Ishikawa (cell line): ENCODE results near the gene OR6S1.

ENCODE experiments used
- CEBPB ChIP-seq: IDR thresholded peaks from 2 replicates; pipeline ENCODE4 v1.6.1; 2012
- CREB1 ChIP-seq: IDR thresholded peaks from 2 replicates; pipeline ENCODE4 v1.6.1; 2012; ENCODE audit warnings: low read depth
- EGR1 ChIP-seq: IDR thresholded peaks from 2 replicates; pipeline ENCODE4 v1.6.1; 2012
- EP300 ChIP-seq: IDR thresholded peaks from 2 replicates; pipeline ENCODE4 v1.6.1; 2012; ENCODE audit warnings: borderline replicate concordance
- FOXM1 ChIP-seq: IDR thresholded peaks from 2 replicates; pipeline ENCODE4 v1.6.1; 2012; ENCODE audit warnings: low read depth, borderline replicate concordance
- NFIC ChIP-seq: IDR thresholded peaks from 2 replicates; pipeline ENCODE4 v1.6.1; 2012
- RAD21 ChIP-seq: IDR thresholded peaks from 2 replicates; pipeline ENCODE4 v1.6.1; 2012; ENCODE audit warnings: low read depth
- TAF1 ChIP-seq: IDR thresholded peaks from 2 replicates; pipeline ENCODE4 v1.6.1; 2012; ENCODE audit warnings: low read depth, mild to moderate bottlenecking
- TCF12 ChIP-seq: IDR thresholded peaks from 2 replicates; pipeline ENCODE4 v1.6.1; 2012; ENCODE audit warnings: low read depth
- TEAD4 ChIP-seq: IDR thresholded peaks from 2 replicates; pipeline ENCODE4 v1.6.1; 2012
- YY1 ChIP-seq: IDR thresholded peaks from 2 replicates; pipeline ENCODE4 v1.6.1; 2012; ENCODE audit warnings: low read depth
- ZBTB7A ChIP-seq: IDR thresholded peaks from 2 replicates; pipeline ENCODE4 v1.6.1; 2012; ENCODE audit warnings: low read depth
- TF ChIP-seq, protein P1 (sequence below): IDR thresholded peaks from 2 replicates; pipeline ENCODE4 v1.6.1; 2012; ENCODE audit warnings: low read depth, mild to moderate bottlenecking
- TF ChIP-seq, protein P2 (sequence below): IDR thresholded peaks from 2 replicates; pipeline ENCODE4 v1.6.1; 2012
- TF ChIP-seq, protein P3 (sequence below): IDR thresholded peaks from 2 replicates; pipeline ENCODE4 v1.6.1; 2012

Gene OR6S1

DNA sequence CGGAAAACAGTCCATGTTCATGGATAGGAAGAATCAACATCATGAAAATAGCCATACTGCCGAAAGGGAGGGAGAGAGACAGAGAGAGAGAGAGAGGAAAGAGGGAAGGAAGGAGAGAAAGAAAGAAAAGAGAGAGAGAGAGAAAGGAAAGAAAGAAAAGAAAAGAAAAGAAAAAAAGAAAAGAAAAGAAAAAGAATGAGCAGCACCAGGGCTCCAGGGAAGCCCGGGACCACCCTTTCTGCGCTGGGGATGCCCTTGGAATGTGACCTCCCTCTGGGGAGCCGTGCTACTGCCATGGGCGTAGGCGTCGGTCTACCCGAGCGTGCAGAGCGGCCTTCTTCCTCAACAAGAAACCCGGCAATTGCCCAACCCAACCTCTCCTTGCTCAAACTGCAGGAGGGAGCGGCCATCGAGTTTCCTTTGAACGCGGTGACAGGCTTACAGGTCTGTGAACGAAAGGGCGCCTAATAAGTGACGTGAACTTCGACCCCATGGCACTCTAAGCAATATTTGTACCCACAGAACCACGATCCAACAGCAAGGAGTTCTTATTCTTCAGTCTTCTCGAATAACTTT, 16.9 kb downstream of the OR6S1 start:
- TF ChIP-seq TAF1, result no peak
- peak; percentile 70; the same call in 1 of the 2 replicates for TF ChIP-seq CEBPB
- TF ChIP-seq, protein P1, sequence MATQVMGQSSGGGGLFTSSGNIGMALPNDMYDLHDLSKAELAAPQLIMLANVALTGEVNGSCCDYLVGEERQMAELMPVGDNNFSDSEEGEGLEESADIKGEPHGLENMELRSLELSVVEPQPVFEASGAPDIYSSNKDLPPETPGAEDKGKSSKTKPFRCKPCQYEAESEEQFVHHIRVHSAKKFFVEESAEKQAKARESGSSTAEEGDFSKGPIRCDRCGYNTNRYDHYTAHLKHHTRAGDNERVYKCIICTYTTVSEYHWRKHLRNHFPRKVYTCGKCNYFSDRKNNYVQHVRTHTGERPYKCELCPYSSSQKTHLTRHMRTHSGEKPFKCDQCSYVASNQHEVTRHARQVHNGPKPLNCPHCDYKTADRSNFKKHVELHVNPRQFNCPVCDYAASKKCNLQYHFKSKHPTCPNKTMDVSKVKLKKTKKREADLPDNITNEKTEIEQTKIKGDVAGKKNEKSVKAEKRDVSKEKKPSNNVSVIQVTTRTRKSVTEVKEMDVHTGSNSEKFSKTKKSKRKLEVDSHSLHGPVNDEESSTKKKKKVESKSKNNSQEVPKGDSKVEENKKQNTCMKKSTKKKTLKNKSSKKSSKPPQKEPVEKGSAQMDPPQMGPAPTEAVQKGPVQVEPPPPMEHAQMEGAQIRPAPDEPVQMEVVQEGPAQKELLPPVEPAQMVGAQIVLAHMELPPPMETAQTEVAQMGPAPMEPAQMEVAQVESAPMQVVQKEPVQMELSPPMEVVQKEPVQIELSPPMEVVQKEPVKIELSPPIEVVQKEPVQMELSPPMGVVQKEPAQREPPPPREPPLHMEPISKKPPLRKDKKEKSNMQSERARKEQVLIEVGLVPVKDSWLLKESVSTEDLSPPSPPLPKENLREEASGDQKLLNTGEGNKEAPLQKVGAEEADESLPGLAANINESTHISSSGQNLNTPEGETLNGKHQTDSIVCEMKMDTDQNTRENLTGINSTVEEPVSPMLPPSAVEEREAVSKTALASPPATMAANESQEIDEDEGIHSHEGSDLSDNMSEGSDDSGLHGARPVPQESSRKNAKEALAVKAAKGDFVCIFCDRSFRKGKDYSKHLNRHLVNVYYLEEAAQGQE, result no peak
- TF ChIP-seq TEAD4, result peak; percentile 78; the same call in 1 of the 2 replicates
- TF ChIP-seq RAD21, result no peak
- peak; percentile 89 for TF ChIP-seq EGR1
- no peak for TF ChIP-seq FOXM1
- TF ChIP-seq EP300, result no peak
- TF ChIP-seq NFIC, result no peak
- TF ChIP-seq CREB1, result no peak
- TF ChIP-seq TCF12, result no peak
- TF ChIP-seq, protein P2, sequence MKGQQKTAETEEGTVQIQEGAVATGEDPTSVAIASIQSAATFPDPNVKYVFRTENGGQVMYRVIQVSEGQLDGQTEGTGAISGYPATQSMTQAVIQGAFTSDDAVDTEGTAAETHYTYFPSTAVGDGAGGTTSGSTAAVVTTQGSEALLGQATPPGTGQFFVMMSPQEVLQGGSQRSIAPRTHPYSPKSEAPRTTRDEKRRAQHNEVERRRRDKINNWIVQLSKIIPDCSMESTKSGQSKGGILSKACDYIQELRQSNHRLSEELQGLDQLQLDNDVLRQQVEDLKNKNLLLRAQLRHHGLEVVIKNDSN, result no peak
- no peak for TF ChIP-seq ZBTB7A
- TF ChIP-seq, protein P3, sequence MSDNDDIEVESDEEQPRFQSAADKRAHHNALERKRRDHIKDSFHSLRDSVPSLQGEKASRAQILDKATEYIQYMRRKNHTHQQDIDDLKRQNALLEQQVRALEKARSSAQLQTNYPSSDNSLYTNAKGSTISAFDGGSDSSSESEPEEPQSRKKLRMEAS, result no peak
- no peak for TF ChIP-seq YY1

DNA sequence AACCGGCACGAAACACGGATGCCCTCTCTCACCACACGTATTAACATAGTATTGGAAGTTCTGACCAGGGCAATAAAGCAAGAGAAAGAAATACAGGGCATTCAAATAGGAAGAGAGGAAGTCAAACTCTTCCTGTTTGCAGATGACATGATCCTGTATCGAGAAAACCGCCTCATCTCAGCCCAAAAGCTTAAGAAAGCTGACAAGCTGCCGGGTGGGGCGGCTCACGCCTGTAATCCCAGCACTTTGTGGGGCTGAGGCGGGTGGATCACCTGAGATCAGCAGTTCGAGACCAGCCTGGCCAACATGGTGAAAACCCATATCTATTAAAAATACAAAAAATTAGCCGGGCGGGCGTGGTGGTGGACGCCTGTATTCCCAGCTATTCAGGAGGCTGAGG, 17.7 kb downstream of the OR6S1 start:
- TF ChIP-seq TEAD4, result no peak
- no peak for TF ChIP-seq EGR1
- TF ChIP-seq, protein P2, result no peak
- TF ChIP-seq, protein P1, result no peak
- TF ChIP-seq ZBTB7A, result no peak
- no peak for TF ChIP-seq YY1
- TF ChIP-seq NFIC, result no peak
- no peak for TF ChIP-seq EP300
- TF ChIP-seq, protein P3, result no peak
- no peak for TF ChIP-seq FOXM1
- no peak for TF ChIP-seq CREB1
- TF ChIP-seq CEBPB, result no peak
- TF ChIP-seq TCF12, result no peak
- no peak for TF ChIP-seq RAD21
- no peak for TF ChIP-seq TAF1

DNA sequence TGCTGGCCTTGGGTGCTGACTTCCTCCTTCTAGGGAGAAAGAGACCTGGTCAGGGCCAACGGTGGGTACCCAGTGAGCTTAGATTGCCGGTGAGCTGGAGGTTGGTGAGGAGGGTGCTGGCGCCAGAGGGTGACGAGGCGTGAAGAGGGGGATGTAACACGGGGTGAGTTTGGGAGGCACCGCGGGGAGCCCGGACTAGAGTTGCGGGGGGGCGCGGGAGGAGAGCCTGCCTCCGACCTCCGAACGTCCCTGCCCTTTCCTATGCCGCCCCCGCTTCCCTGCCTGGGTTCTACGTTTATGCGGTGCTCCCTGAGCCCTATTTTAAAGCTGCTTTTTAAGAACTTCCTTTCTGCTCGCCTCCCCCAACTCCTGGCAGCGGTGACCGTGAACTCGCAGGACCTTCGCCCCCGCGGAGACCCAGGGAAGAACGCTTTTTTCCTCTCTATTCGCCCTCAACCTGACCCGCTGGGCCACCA, 18.6 kb downstream of the OR6S1 start:
- TF ChIP-seq CREB1 (no peak), TCF12 (no peak), NFIC (no peak), TEAD4 (no peak), EGR1 (no peak)
- TF ChIP-seq, protein P1, result no peak
- TF ChIP-seq, protein P3, result no peak

DNA sequence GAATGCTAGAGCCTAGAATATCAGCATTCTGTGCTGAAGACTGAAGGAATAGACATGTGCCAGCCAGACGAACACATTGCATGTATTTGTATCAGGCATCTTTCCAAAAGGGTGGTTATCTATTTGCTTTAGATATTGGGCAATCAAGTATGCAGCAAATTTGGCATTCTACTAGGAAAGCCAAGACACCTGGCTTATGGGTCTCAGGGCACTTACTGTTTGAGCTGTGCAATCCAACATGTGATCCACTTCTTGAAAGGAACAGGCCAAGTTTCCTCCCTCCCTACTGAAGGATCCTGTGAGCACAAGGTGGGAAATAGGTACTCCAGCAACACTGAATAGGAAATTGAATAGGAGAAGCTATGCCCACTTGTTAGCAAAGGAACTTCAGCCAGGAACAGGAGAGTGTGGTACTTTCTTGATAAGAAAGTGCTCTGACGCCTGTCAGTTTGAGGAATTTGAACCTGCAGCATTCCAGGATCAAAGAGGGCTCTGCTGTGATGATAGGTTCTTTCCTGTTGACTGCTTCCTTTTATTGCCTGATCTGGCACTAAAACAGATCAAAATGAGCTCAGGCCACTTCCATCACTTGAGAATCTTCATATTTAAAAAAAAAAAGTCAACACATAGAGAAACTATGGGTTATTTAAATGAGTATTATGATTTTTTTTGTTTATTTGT, 20.6 kb downstream of the OR6S1 start:
- TF ChIP-seq EP300 (no peak), TEAD4 (no peak)
- TF ChIP-seq, protein P1, result no peak
